GM12878 (cell line): ENCODE measurements around the gene TTC17. TPM values are rescaled to one million over a fixed set of nuclear protein-coding genes. Genes with fewer than 3 reads are reported as not detected.

Experiments used
- ATF7 ChIP-seq: fragments of 450-650 bp; IDR thresholded peaks from 2 replicates; pipeline ENCODE4 v1.6.1; 2016; ENCODE audit warnings: low read depth, mild to moderate bottlenecking
- BACH1 ChIP-seq: fragments of 450-650 bp; IDR thresholded peaks from 2 replicates; pipeline ENCODE4 v1.6.1; 2017; ENCODE audit warnings: mild to moderate bottlenecking, borderline replicate concordance
- EGR1 ChIP-seq, 2 experiments: IDR thresholded peaks; 1 replicate in 1 of 2; 2 replicates in 1 of 2; pipeline ENCODE4 v1.6.1; 2011 to 2012; ENCODE audit warnings: low read depth in 2 of 2, low read length in 2 of 2, borderline replicate concordance in 1 of 2, mild to moderate bottlenecking in 1 of 2, moderate library complexity in 1 of 2
- FOS ChIP-seq: IDR thresholded peaks from 3 replicates; pipeline ENCODE4 v1.6.1; 2011; ENCODE audit warnings: borderline replicate concordance; ENCODE audit not compliant: insufficient read length; ENCODE audit errors: extremely low read depth
- IKZF1 ChIP-seq: fragments of 450-650 bp; conservative IDR thresholded peaks from 2 replicates; pipeline ENCODE4 v1.6.1; 2017; ENCODE audit warnings: antibody characterized with exemption, mild to moderate bottlenecking
- IRF4 ChIP-seq: IDR thresholded peaks from 2 replicates; pipeline ENCODE4 v1.6.1; 2011; ENCODE audit warnings: low read depth, low read length
- MAX ChIP-seq: IDR thresholded peaks from 2 replicates; pipeline ENCODE4 v1.6.1; 2012; ENCODE audit warnings: low read depth, low read length, improper control_type of control experiment
- NFYA ChIP-seq: IDR thresholded peaks from 2 replicates; pipeline ENCODE4 v1.6.1; 2011; ENCODE audit warnings: low read depth, mild to moderate bottlenecking, low read length, improper control_type of control experiment, borderline replicate concordance
- NRF1 ChIP-seq: conservative IDR thresholded peaks from 2 replicates; pipeline ENCODE4 v1.6.1; 2011; ENCODE audit warnings: mild to moderate bottlenecking, low read depth, low read length, improper control_type of control experiment
- POLR2A ChIP-seq: IDR thresholded peaks from 2 replicates; pipeline ENCODE4 v1.6.1; 2011; ENCODE audit warnings: low read depth, mild to moderate bottlenecking, low read length
- SPI1 ChIP-seq: IDR thresholded peaks from 2 replicates; pipeline ENCODE4 v1.6.1; 2011; ENCODE audit warnings: low read depth, mild to moderate bottlenecking, low read length, moderate library complexity, borderline replicate concordance; ENCODE audit not compliant: insufficient read depth
- SRF ChIP-seq, 2 experiments: IDR thresholded peaks; 2 replicates each; pipeline ENCODE4 v1.6.1; 2011; ENCODE audit warnings: low read depth in 2 of 2, low read length in 2 of 2, mild to moderate bottlenecking in 1 of 2, moderate library complexity in 1 of 2
- TAF1 ChIP-seq: IDR thresholded peaks from 2 replicates; pipeline ENCODE4 v1.6.1; 2011; ENCODE audit warnings: mild to moderate bottlenecking, low read depth, low read length, borderline replicate concordance
- ZNF24 ChIP-seq: fragments of 450-650 bp; IDR thresholded peaks from 2 replicates; pipeline ENCODE4 v1.6.1; 2017; ENCODE audit warnings: antibody characterized with exemption, mild to moderate bottlenecking
- ZNF274 ChIP-seq: IDR thresholded peaks from one replicate; pipeline ENCODE4 v1.8.0; 2011; ENCODE audit not compliant: insufficient read length, insufficient read depth
- ZSCAN29 ChIP-seq: fragments of 450-650 bp; IDR thresholded peaks from 2 replicates; pipeline ENCODE4 v1.6.1; 2017; ENCODE audit warnings: mild to moderate bottlenecking, moderate library complexity
- polyA plus RNA-seq, 11 experiments: library from polyadenylated mRNA; depleted of rRNA in 4 of 11; unstranded in 6 of 11; stranded (reverse) in 5 of 11; fragments of >200 nt; fragmentation: Nextera tagmentation in 4 of 11; fragmentation: Illumina TruSeq in 1 of 11; extraction: Ambion mirVana in 4 of 11; extraction: Trizol in 1 of 11; gene quantifications; 1 replicate in 1 of 11; 2 replicates in 10 of 11; pipeline versions ENCODE4 v1.2.1 to v1.2.3, GENCODE V29; 2011 to 2016; ENCODE audit warnings: inconsistent platforms in 2 of 11, missing spikeins in 2 of 11, low read depth in 1 of 11
- total RNA-seq, 4 experiments: library from RNA; depleted of rRNA in 3 of 4; stranded (reverse); fragments of >200 nt in 3 of 4; fragmentation: Illumina TruSeq in 1 of 4; extraction: Trizol in 1 of 4; gene quantifications; 2 replicates each; pipeline versions ENCODE4 v1.2.1 to v1.2.3, GENCODE V29; 2013 to 2021
- TF ChIP-seq, protein P1 (sequence below): fragments of 450-650 bp; conservative IDR thresholded peaks from 2 replicates; pipeline ENCODE4 v1.6.1; 2017; ENCODE audit warnings: mild to moderate bottlenecking, moderate library complexity
- TF ChIP-seq, protein P2 (sequence below): fragments of 150-350 bp; IDR thresholded peaks from 2 replicates; pipeline ENCODE4 v1.6.1; 2016; ENCODE audit warnings: low read depth, low read length
- TF ChIP-seq, protein P3 (sequence below): fragments of 450-650 bp; formaldehyde crosslinking; IDR thresholded peaks from 2 replicates; pipeline ENCODE4 v1.4.0; 2020; ENCODE audit warnings: mild to moderate bottlenecking, moderate library complexity

Gene TTC17
- total and polyA plus RNA-seq, 10 of the 15 experiments (the other 5 are each of a cell fraction or from before 2014, with no cell fraction given): 15.9 to 116 (median 41.5) TPM

- TF ChIP-seq SPI1 (peak; percentile 8; the same call in 1 of the 2 replicates), NRF1 (peak; percentile 38), ZNF24 (no peak), SRF (IDR thresholded peaks at IDR 0.05; ENCODE audit: low read depth in 2 of 2, low read length in 2 of 2) (peak in 1 of 2 experiments; percentile 61; a peak in 1 of 4 replicates), POLR2A (peak; percentile 93), ZSCAN29 (no peak), FOS (no peak), ATF7 (peak; percentile 37; the same call in 1 of the 2 replicates), EGR1 (IDR thresholded peaks at IDR 0.05; ENCODE audit: borderline replicate concordance in 1 of 2, low read depth in 2 of 2, low read length in 2 of 2) (peak; percentile 96 to 99), BACH1 (peak; percentile 36; the same call in 1 of the 2 replicates), IKZF1 (peak; percentile 85), NFYA (no peak), IRF4 (peak; percentile 48; the same call in 1 of the 2 replicates), MAX (peak; percentile 71), ZNF274 (no peak), TAF1 (peak; percentile 93; the same call in 1 of the 2 replicates)
- TF ChIP-seq, protein P1, sequence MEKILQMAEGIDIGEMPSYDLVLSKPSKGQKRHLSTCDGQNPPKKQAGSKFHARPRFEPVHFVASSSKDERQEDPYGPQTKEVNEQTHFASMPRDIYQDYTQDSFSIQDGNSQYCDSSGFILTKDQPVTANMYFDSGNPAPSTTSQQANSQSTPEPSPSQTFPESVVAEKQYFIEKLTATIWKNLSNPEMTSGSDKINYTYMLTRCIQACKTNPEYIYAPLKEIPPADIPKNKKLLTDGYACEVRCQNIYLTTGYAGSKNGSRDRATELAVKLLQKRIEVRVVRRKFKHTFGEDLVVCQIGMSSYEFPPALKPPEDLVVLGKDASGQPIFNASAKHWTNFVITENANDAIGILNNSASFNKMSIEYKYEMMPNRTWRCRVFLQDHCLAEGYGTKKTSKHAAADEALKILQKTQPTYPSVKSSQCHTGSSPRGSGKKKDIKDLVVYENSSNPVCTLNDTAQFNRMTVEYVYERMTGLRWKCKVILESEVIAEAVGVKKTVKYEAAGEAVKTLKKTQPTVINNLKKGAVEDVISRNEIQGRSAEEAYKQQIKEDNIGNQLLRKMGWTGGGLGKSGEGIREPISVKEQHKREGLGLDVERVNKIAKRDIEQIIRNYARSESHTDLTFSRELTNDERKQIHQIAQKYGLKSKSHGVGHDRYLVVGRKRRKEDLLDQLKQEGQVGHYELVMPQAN: peak; percentile 73
- TF ChIP-seq, protein P2, sequence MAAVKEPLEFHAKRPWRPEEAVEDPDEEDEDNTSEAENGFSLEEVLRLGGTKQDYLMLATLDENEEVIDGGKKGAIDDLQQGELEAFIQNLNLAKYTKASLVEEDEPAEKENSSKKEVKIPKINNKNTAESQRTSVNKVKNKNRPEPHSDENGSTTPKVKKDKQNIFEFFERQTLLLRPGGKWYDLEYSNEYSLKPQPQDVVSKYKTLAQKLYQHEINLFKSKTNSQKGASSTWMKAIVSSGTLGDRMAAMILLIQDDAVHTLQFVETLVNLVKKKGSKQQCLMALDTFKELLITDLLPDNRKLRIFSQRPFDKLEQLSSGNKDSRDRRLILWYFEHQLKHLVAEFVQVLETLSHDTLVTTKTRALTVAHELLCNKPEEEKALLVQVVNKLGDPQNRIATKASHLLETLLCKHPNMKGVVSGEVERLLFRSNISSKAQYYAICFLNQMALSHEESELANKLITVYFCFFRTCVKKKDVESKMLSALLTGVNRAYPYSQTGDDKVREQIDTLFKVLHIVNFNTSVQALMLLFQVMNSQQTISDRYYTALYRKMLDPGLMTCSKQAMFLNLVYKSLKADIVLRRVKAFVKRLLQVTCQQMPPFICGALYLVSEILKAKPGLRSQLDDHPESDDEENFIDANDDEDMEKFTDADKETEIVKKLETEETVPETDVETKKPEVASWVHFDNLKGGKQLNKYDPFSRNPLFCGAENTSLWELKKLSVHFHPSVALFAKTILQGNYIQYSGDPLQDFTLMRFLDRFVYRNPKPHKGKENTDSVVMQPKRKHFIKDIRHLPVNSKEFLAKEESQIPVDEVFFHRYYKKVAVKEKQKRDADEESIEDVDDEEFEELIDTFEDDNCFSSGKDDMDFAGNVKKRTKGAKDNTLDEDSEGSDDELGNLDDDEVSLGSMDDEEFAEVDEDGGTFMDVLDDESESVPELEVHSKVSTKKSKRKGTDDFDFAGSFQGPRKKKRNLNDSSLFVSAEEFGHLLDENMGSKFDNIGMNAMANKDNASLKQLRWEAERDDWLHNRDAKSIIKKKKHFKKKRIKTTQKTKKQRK: no peak
- TF ChIP-seq, protein P3, sequence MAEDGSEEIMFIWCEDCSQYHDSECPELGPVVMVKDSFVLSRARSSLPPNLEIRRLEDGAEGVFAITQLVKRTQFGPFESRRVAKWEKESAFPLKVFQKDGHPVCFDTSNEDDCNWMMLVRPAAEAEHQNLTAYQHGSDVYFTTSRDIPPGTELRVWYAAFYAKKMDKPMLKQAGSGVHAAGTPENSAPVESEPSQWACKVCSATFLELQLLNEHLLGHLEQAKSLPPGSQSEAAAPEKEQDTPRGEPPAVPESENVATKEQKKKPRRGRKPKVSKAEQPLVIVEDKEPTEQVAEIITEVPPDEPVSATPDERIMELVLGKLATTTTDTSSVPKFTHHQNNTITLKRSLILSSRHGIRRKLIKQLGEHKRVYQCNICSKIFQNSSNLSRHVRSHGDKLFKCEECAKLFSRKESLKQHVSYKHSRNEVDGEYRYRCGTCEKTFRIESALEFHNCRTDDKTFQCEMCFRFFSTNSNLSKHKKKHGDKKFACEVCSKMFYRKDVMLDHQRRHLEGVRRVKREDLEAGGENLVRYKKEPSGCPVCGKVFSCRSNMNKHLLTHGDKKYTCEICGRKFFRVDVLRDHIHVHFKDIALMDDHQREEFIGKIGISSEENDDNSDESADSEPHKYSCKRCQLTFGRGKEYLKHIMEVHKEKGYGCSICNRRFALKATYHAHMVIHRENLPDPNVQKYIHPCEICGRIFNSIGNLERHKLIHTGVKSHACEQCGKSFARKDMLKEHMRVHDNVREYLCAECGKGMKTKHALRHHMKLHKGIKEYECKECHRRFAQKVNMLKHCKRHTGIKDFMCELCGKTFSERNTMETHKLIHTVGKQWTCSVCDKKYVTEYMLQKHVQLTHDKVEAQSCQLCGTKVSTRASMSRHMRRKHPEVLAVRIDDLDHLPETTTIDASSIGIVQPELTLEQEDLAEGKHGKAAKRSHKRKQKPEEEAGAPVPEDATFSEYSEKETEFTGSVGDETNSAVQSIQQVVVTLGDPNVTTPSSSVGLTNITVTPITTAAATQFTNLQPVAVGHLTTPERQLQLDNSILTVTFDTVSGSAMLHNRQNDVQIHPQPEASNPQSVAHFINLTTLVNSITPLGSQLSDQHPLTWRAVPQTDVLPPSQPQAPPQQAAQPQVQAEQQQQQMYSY: no peak
Observed at GRCh38 chr11:43311791-43312607, 46.7 kb upstream of the TTC17 start, which contains the start of gene API5 (continued).
